ENCODE data around the gene CACNA1D. TPM values are rescaled to one million over a fixed set of nuclear protein-coding genes. Genes with fewer than 3 reads are reported as not detected.
A peak's percentile ranks its signal among the peaks of the same experiment; 100 is the strongest.
"Not testable (repeated sequence)": the region's sequence is repeated elsewhere in the genome, so short reads cannot be mapped to it uniquely, and the experiment has no call there.

The CACNA1D gene
- total and polyA plus RNA-seq, 8 donors, result 0.31 to 36.5 (median 12.5) TPM

GRCh38 chr3:53633197-53633787 is 138.9 kb downstream of the CACNA1D start:
- TF ChIP-seq POLR2A (IDR thresholded peaks at IDR 0.05) (no peak), EP300 (IDR thresholded peaks at IDR 0.05) (no peak), CTCF (IDR thresholded peaks at IDR 0.05) (no peak), POLR2AphosphoS5 (IDR thresholded peaks at IDR 0.05) (no peak)
- intact Hi-C loops (cut with DNase I; ENCODE audit: low total_unique reads), result no loop called here
- DNase-seq, result peak in 1 of 2 donors; percentile 31
- no peaks in the 10 kb centered on the region for H3K27me3 ChIP-seq
- no peaks in the 10 kb centered on the region for H3K36me3 ChIP-seq
- 66 to 80% (median 72%) methylated on average over 9 of the region's 9 CpGs for WGBS, 5 donors
- no peak overlapping the region for H3K4me3 ChIP-seq
- H3K27ac ChIP-seq, result no peak overlapping the region
- H3K9me3 ChIP-seq, result peaks cover 0 to 5% (median 2%) of the 10 kb centered on the region in 4 donors
- peaks cover 0 to 25% (median 14%) of the 10 kb centered on the region in 4 donors for H3K4me1 ChIP-seq

- Histone ChIP-seq H3K27ac (no peak overlapping the region), H3K4me1 (peaks cover 0 to 10% (median 4%) of the 10 kb centered on the region in 4 donors), H3K9me3 (peaks cover 0 to 5% (median 2%) of the 10 kb centered on the region in 4 donors), H3K27me3 (no peaks in the 10 kb centered on the region), H3K36me3 (no peaks in the 10 kb centered on the region), H3K4me3 (no peak overlapping the region)
- TF ChIP-seq POLR2A (IDR thresholded peaks at IDR 0.05) (no peak), CTCF (IDR thresholded peaks at IDR 0.05) (no peak), EP300 (IDR thresholded peaks at IDR 0.05) (no peak), POLR2AphosphoS5 (IDR thresholded peaks at IDR 0.05) (no peak)
- intact Hi-C loops (cut with DNase I; ENCODE audit: low total_unique reads), result no loop called here
- DNase-seq, result no peak
- 80 to 95% (median 90%) methylated on average over 2 to 3 of the region's 3 CpGs for WGBS, 5 donors
Measured at GRCh38 chr3:53635041-53635440, 140.6 kb downstream of the CACNA1D start.

GRCh38 chr3:53638806-53639205 is 144.4 kb downstream of the CACNA1D start:
- WGBS, 5 donors, result 25 to 53% (median 42%) methylated on average over 3 to 4 of the region's 4 CpGs
- H3K27me3 ChIP-seq; H3K9me3 ChIP-seq; intact Hi-C loops (cut with DNase I; ENCODE audit: low total_unique reads); H3K4me3 ChIP-seq; H3K4me1 ChIP-seq; H3K36me3 ChIP-seq: not testable (repeated sequence)
- DNase-seq, result peak; percentile 53 to 57
- H3K27ac ChIP-seq, result peak overlapping the region in 1 of 5 donors; percentile 16

- H3K27ac ChIP-seq, result no peak overlapping the region
- no peak for TF ChIP-seq POLR2AphosphoS5 (IDR thresholded peaks at IDR 0.05)
- no peak for TF ChIP-seq CTCF (IDR thresholded peaks at IDR 0.05)
- TF ChIP-seq EP300 (IDR thresholded peaks at IDR 0.05), result no peak
- TF ChIP-seq POLR2A (IDR thresholded peaks at IDR 0.05), result no peak
- no peaks in the 10 kb centered on the region for H3K36me3 ChIP-seq
- DNase-seq, result no peak
- intact Hi-C loops (cut with DNase I; ENCODE audit: low total_unique reads), result no loop called here
- H3K4me1 ChIP-seq, result peaks cover 0 to 3% (median 0%) of the 10 kb centered on the region in 4 donors
- WGBS, 5 donors, result 85 to 93% (median 86%) methylated on average over 5 of the region's 5 CpGs
- H3K9me3 ChIP-seq, result no peaks in the 10 kb centered on the region
- no peak overlapping the region for H3K4me3 ChIP-seq
- H3K27me3 ChIP-seq, result no peaks in the 10 kb centered on the region
Measured at GRCh38 chr3:53641397-53641796, 147.0 kb downstream of the CACNA1D start.

GRCh38 chr3:53642211-53642610 is 147.8 kb downstream of the CACNA1D start:
- Histone ChIP-seq H3K9me3 (no peaks in the 10 kb centered on the region), H3K27me3 (no peaks in the 10 kb centered on the region), H3K36me3 (no peaks in the 10 kb centered on the region), H3K4me3 (no peak overlapping the region), H3K4me1 (peaks cover 0 to 3% (median 0%) of the 10 kb centered on the region in 4 donors), H3K27ac (no peak overlapping the region)
- TF ChIP-seq POLR2A (IDR thresholded peaks at IDR 0.05) (no peak), CTCF (IDR thresholded peaks at IDR 0.05) (no peak), POLR2AphosphoS5 (IDR thresholded peaks at IDR 0.05) (no peak), EP300 (IDR thresholded peaks at IDR 0.05) (no peak)
- WGBS, 5 donors, result 80 to 89% (median 85%) methylated on average over 4 of the region's 4 CpGs
- DNase-seq, result no peak
- intact Hi-C loops (cut with DNase I; ENCODE audit: low total_unique reads), result no loop called here
